GM23338 (cell line): ENCODE results near the gene SP6. TPM values are rescaled to one million over a fixed set of nuclear protein-coding genes. Genes with fewer than 3 reads are reported as not detected.

Experiments used
- ATAC-seq: fragments of 200-7000 bp; cut with Tn5 transposase; 3 replicates; pipeline ENCODE4 v1.9.1; 2020
- DNase-seq: peaks from one replicate; pipeline ENCODE4 v3.0.0-alpha.2; 2015; ENCODE audit warnings: low spot score
- H2AFZ ChIP-seq: fragments of 200-600 bp; sonication (generic); 2 replicates; pipeline ENCODE4 v1.8.0; 2016; ENCODE audit warnings: antibody characterized with exemption, mild to moderate bottlenecking, moderate library complexity
- H3F3A ChIP-seq: fragments of 200-600 bp; sonication (generic); replicated peaks from 2 replicates; pipeline ENCODE4 v1.8.0; 2017; ENCODE audit warnings: antibody characterized with exemption, mixed run types, low read depth
- H3K27ac ChIP-seq: fragments of 200-600 bp; sonication (generic); 2 replicates; pipeline ENCODE4 v1.6.1; 2016; ENCODE audit warnings: low read depth
- H3K27me3 ChIP-seq: fragments of 200-600 bp; sonication (generic); 2 replicates; pipeline ENCODE4 v1.8.0; 2016; ENCODE audit warnings: mild to moderate bottlenecking, mixed run types, moderate library complexity; ENCODE audit not compliant: insufficient read depth
- H3K36me3 ChIP-seq: fragments of 200-600 bp; sonication (generic); 2 replicates; pipeline ENCODE4 v1.8.0; 2016; ENCODE audit warnings: mild to moderate bottlenecking; ENCODE audit not compliant: insufficient read depth
- H3K4me1 ChIP-seq: fragments of 200-600 bp; sonication (generic); 2 replicates; pipeline ENCODE4 v1.8.0; 2016; ENCODE audit warnings: mild to moderate bottlenecking, moderate library complexity; ENCODE audit not compliant: insufficient read depth
- H3K4me2 ChIP-seq: fragments of 200-600 bp; sonication (generic); 2 replicates; pipeline ENCODE4 v1.7.1; 2017; ENCODE audit warnings: mixed run types
- H3K4me3 ChIP-seq: fragments of 200-600 bp; sonication (generic); 2 replicates; pipeline ENCODE4 v1.6.1; 2016; ENCODE audit warnings: mixed run types
- H3K79me2 ChIP-seq: fragments of 200-600 bp; sonication (generic); replicated peaks from 2 replicates; pipeline ENCODE4 v1.8.0; 2017; ENCODE audit warnings: mild to moderate bottlenecking; ENCODE audit not compliant: insufficient read depth
- H3K9me2 ChIP-seq: fragments of 200-600 bp; sonication (generic); 2 replicates; pipeline ENCODE4 v1.8.0; 2017; ENCODE audit not compliant: insufficient read depth
- H4K20me1 ChIP-seq: fragments of 200-600 bp; sonication (generic); replicated peaks from 2 replicates; pipeline ENCODE4 v1.8.0; 2017; ENCODE audit warnings: mild to moderate bottlenecking; ENCODE audit not compliant: insufficient read depth
- H3K27ac Mint-ChIP-seq: 2 replicates; pipeline ENCODE4 v1.8.0; 2020; ENCODE audit warnings: inconsistent platforms, mild to moderate bottlenecking, moderate library complexity, mixed read lengths
- H3K27me3 Mint-ChIP-seq: 3 replicates; pipeline ENCODE4 v1.8.0; 2022; ENCODE audit warnings: low read depth, mild to moderate bottlenecking, moderate library complexity, mixed read lengths, inconsistent platforms; ENCODE audit not compliant: insufficient read depth, poor library complexity
- H3K36me3 Mint-ChIP-seq: 3 replicates; pipeline ENCODE4 v1.8.0; 2021; ENCODE audit warnings: low read depth, mild to moderate bottlenecking, inconsistent platforms, moderate library complexity, mixed read lengths
- H3K4me1 Mint-ChIP-seq: 3 replicates; pipeline ENCODE4 v1.8.0; 2020; ENCODE audit warnings: mild to moderate bottlenecking, inconsistent platforms, mixed read lengths
- H3K4me3 Mint-ChIP-seq: 3 replicates; pipeline ENCODE4 v1.8.0; 2021; ENCODE audit warnings: moderate library complexity, mild to moderate bottlenecking, inconsistent platforms, mixed read lengths
- H3K9me3 Mint-ChIP-seq: 3 replicates; pipeline ENCODE4 v1.8.0; 2020; ENCODE audit warnings: moderate library complexity, mild to moderate bottlenecking, inconsistent platforms, mixed read lengths
- CREB1 ChIP-seq: fragments of 250-450 bp; sonication (Bioruptor Pico); IDR thresholded peaks from 2 replicates; pipeline ENCODE4 v1.5.0; 2020; ENCODE audit warnings: low read depth, mild to moderate bottlenecking, moderate library complexity
- ETS1 ChIP-seq: IDR thresholded peaks from 2 replicates; pipeline ENCODE4 v1.6.1; 2016; ENCODE audit warnings: antibody characterized with exemption
- EZH2 ChIP-seq: fragments of 200-600 bp; sonication (generic); IDR thresholded peaks from one replicate; pipeline ENCODE4 v1.8.0; 2017; ENCODE audit warnings: antibody characterized with exemption, mild to moderate bottlenecking, low read depth; ENCODE audit not compliant: unreplicated experiment
- EZH2phosphoT487 ChIP-seq: fragments of 200-600 bp; sonication (generic); IDR thresholded peaks from one replicate; pipeline ENCODE4 v1.8.1; 2018; ENCODE audit warnings: antibody characterized with exemption; ENCODE audit not compliant: unreplicated experiment
- JUNB ChIP-seq: IDR thresholded peaks from one replicate; pipeline ENCODE4 v1.6.1; 2016; ENCODE audit warnings: antibody characterized with exemption; ENCODE audit not compliant: unreplicated experiment
- NANOG ChIP-seq: IDR thresholded peaks from 2 replicates; pipeline ENCODE4 v1.6.1; 2016; ENCODE audit warnings: antibody characterized with exemption, borderline replicate concordance
- POLR2AphosphoS5 ChIP-seq: IDR thresholded peaks from 2 replicates; pipeline ENCODE4 v1.6.1; 2016; ENCODE audit warnings: antibody characterized with exemption, low read depth
- STAT1 ChIP-seq: IDR thresholded peaks from one replicate; pipeline ENCODE4 v1.6.1; 2016; ENCODE audit warnings: antibody characterized with exemption; ENCODE audit not compliant: unreplicated experiment
- ZNF114 ChIP-seq: fragments of 250-450 bp; sonication (Bioruptor Pico); IDR thresholded peaks from 2 replicates; pipeline ENCODE4 v1.5.0; 2020; ENCODE audit warnings: mild to moderate bottlenecking, moderate library complexity
- ZNF331 ChIP-seq: fragments of 250-450 bp; sonication (Bioruptor Pico); IDR thresholded peaks from 2 replicates; pipeline ENCODE4 v1.5.0; 2020; ENCODE audit warnings: low read depth, mild to moderate bottlenecking, moderate library complexity
- ZNF462 ChIP-seq: fragments of 250-450 bp; sonication (Bioruptor Pico); IDR thresholded peaks from 2 replicates; pipeline ENCODE4 v1.5.0; 2020; ENCODE audit warnings: mild to moderate bottlenecking, moderate library complexity
- polyA plus RNA-seq: library from polyadenylated mRNA; unstranded; fragments of >200 nt; fragmentation: Nextera tagmentation; extraction: Ambion mirVana; gene quantifications from 2 replicates; pipeline ENCODE4 v1.2.1, GENCODE V29; 2016
- total RNA-seq: library from RNA; depleted of rRNA; stranded (reverse); fragments of >200 nt; shearing (Covaris generic); gene quantifications from 2 replicates; pipeline ENCODE4 v1.2.3, GENCODE V29; 2014
- TF ChIP-seq, protein P1 (sequence below), 2 experiments: fragments of 200-600 bp in 1 of 2; sonication (generic) in 1 of 2; conservative IDR thresholded peaks; 2 replicates each; pipeline versions ENCODE4 v1.5.1 to v1.6.1; 2016 to 2017; ENCODE audit warnings: antibody characterized with exemption in 2 of 2, low read depth in 2 of 2, mild to moderate bottlenecking in 2 of 2, moderate library complexity in 1 of 2
- TF ChIP-seq, protein P2 (sequence below): IDR thresholded peaks from one replicate; pipeline ENCODE4 v1.6.1; 2018; ENCODE audit warnings: antibody characterized with exemption; ENCODE audit not compliant: unreplicated experiment

Gene SP6
- total and polyA plus RNA-seq, 2 experiments from 2014 or later: 0.13 to 1.0 TPM

- TF ChIP-seq EZH2phosphoT487 (no peak), ZNF114 (CRISPR knock-in tag) (no peak), ETS1 (no peak), NANOG (no peak), ZNF331 (CRISPR knock-in tag) (no peak), EZH2 (no peak), STAT1 (no peak), ZNF462 (no peak), CREB1 (CRISPR knock-in tag) (no peak), JUNB (no peak), POLR2AphosphoS5 (no peak)
- TF ChIP-seq, protein P1, sequence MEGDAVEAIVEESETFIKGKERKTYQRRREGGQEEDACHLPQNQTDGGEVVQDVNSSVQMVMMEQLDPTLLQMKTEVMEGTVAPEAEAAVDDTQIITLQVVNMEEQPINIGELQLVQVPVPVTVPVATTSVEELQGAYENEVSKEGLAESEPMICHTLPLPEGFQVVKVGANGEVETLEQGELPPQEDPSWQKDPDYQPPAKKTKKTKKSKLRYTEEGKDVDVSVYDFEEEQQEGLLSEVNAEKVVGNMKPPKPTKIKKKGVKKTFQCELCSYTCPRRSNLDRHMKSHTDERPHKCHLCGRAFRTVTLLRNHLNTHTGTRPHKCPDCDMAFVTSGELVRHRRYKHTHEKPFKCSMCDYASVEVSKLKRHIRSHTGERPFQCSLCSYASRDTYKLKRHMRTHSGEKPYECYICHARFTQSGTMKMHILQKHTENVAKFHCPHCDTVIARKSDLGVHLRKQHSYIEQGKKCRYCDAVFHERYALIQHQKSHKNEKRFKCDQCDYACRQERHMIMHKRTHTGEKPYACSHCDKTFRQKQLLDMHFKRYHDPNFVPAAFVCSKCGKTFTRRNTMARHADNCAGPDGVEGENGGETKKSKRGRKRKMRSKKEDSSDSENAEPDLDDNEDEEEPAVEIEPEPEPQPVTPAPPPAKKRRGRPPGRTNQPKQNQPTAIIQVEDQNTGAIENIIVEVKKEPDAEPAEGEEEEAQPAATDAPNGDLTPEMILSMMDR (conservative IDR thresholded peaks at IDR 0.05; ENCODE audit: low read depth in 2 of 2): no peak
- TF ChIP-seq, protein P2, sequence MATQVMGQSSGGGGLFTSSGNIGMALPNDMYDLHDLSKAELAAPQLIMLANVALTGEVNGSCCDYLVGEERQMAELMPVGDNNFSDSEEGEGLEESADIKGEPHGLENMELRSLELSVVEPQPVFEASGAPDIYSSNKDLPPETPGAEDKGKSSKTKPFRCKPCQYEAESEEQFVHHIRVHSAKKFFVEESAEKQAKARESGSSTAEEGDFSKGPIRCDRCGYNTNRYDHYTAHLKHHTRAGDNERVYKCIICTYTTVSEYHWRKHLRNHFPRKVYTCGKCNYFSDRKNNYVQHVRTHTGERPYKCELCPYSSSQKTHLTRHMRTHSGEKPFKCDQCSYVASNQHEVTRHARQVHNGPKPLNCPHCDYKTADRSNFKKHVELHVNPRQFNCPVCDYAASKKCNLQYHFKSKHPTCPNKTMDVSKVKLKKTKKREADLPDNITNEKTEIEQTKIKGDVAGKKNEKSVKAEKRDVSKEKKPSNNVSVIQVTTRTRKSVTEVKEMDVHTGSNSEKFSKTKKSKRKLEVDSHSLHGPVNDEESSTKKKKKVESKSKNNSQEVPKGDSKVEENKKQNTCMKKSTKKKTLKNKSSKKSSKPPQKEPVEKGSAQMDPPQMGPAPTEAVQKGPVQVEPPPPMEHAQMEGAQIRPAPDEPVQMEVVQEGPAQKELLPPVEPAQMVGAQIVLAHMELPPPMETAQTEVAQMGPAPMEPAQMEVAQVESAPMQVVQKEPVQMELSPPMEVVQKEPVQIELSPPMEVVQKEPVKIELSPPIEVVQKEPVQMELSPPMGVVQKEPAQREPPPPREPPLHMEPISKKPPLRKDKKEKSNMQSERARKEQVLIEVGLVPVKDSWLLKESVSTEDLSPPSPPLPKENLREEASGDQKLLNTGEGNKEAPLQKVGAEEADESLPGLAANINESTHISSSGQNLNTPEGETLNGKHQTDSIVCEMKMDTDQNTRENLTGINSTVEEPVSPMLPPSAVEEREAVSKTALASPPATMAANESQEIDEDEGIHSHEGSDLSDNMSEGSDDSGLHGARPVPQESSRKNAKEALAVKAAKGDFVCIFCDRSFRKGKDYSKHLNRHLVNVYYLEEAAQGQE: no peak
- H3K27ac ChIP-seq: no peak overlapping the region
- H3K4me3 ChIP-seq: no peak overlapping the region
- H2AFZ ChIP-seq: no peak overlapping the region
- no peaks in the 10 kb centered on the region for H3K79me2 ChIP-seq
- H3K4me1 ChIP-seq: peaks cover 14% of the 10 kb centered on the region; the same call in 1 of the 2 replicates
- peaks cover 4% of the 10 kb centered on the region; the same call in 2 of the 3 replicates for H3K36me3 Mint-ChIP-seq
- no peaks in the 10 kb centered on the region for H3K36me3 ChIP-seq
- no peaks in the 10 kb centered on the region for H3K9me3 Mint-ChIP-seq
- H3K27ac Mint-ChIP-seq: no peak overlapping the region
- H3K4me1 Mint-ChIP-seq: peaks cover 16% of the 10 kb centered on the region
- H3K4me3 Mint-ChIP-seq: no peak overlapping the region
- H3K27me3 Mint-ChIP-seq: peaks cover 8% of the 10 kb centered on the region
- DNase-seq (no peak), ATAC-seq (no peak)
- no peaks in the 10 kb centered on the region for H4K20me1 ChIP-seq
- H3K4me2 ChIP-seq: no peak overlapping the region
- H3F3A ChIP-seq: no peaks in the 10 kb centered on the region
- H3K9me2 ChIP-seq: no peaks in the 10 kb centered on the region
- H3K27me3 ChIP-seq: no peaks in the 10 kb centered on the region
Measured at GRCh38 chr17:47818002-47818695, 32.8 kb downstream of the SP6 start.
